Kidney epithelial cell (primary cell): ENCODE results near the gene TUBA8. TPM values are rescaled to one million over a fixed set of nuclear protein-coding genes. Genes with fewer than 3 reads are reported as not detected.

Experiments
- DNase-seq: peaks from one replicate; pipeline ENCODE4 v3.0.0-alpha.2; 2010; ENCODE audit warnings: low read depth
- H3K27me3 ChIP-seq: 2 replicates; pipeline ENCODE4 v1.6.0; 2011; ENCODE audit warnings: low read length; ENCODE audit not compliant: control insufficient read depth, insufficient read depth
- H3K36me3 ChIP-seq: 2 replicates; pipeline ENCODE4 v1.5.1; 2011; ENCODE audit warnings: low read length; ENCODE audit not compliant: control insufficient read depth, insufficient read depth
- H3K4me3 ChIP-seq: 2 replicates; pipeline ENCODE4 v1.5.1; 2011; ENCODE audit warnings: low read depth, mild to moderate bottlenecking, control low read depth, low read length
- CTCF ChIP-seq: IDR thresholded peaks from 2 replicates; pipeline ENCODE4 v1.5.1; 2011; ENCODE audit warnings: mild to moderate bottlenecking, moderate library complexity, low read length, control low read depth, inconsistent platforms; ENCODE audit not compliant: insufficient read depth, poor library complexity, severe bottlenecking
- total RNA-seq: library from RNA; depleted of rRNA; stranded (reverse); fragments of >200 nt; gene quantifications from 2 replicates; pipeline ENCODE4 v1.2.3, GENCODE V29; 2015

TUBA8 gene
- total RNA-seq, 1 donor from 2014 or later: 2.2 TPM

GRCh38 chr22:18144105-18144504 lies 33.5 kb downstream of the TUBA8 start:
- H3K36me3 ChIP-seq: no peaks in the 10 kb centered on the region
- no peak for DNase-seq
- no peak for TF ChIP-seq CTCF
- no peaks in the 10 kb centered on the region for H3K27me3 ChIP-seq
- no peak overlapping the region for H3K4me3 ChIP-seq

GRCh38 chr22:18145676-18146388 lies 35.2 kb downstream of the TUBA8 start:
- Histone ChIP-seq H3K27me3 (no peaks in the 10 kb centered on the region), H3K4me3 (no peak overlapping the region), H3K36me3 (no peaks in the 10 kb centered on the region)
- no peak for TF ChIP-seq CTCF
- DNase-seq: no peak

GRCh38 chr22:18146389-18146753 lies 35.8 kb downstream of the TUBA8 start:
- H3K27me3 ChIP-seq: no peaks in the 10 kb centered on the region
- H3K36me3 ChIP-seq: no peaks in the 10 kb centered on the region
- no peak for TF ChIP-seq CTCF
- H3K4me3 ChIP-seq: no peak overlapping the region
- no peak for DNase-seq

GRCh38 chr22:18147791-18148190 lies 37.2 kb downstream of the TUBA8 start:
- no peaks in the 10 kb centered on the region for H3K36me3 ChIP-seq
- no peak for TF ChIP-seq CTCF
- no peak for DNase-seq
- no peaks in the 10 kb centered on the region for H3K27me3 ChIP-seq
- H3K4me3 ChIP-seq: no peak overlapping the region

- no peak for TF ChIP-seq CTCF
- DNase-seq: no peak
- Histone ChIP-seq H3K27me3 (no peaks in the 10 kb centered on the region), H3K4me3 (no peak overlapping the region), H3K36me3 (no peaks in the 10 kb centered on the region)
Observed at GRCh38 chr22:18148293-18148965, 37.8 kb downstream of the TUBA8 start.
